K562 (cell line): Measurements from ENCODE around the gene BLTP2. TPM values are rescaled to one million over a fixed set of nuclear protein-coding genes. Genes with fewer than 3 reads are reported as not detected.
A peak's percentile ranks its signal among the peaks of the same experiment; 100 is the strongest.
"Not testable (repeated sequence)": the region's sequence is repeated elsewhere in the genome, so short reads cannot be mapped to it uniquely, and the experiment has no call there.

Experiments
- ATAC-seq: fragments of 200-7000 bp; cut with Tn5 transposase; 3 replicates; pipeline ENCODE4 v1.9.1; 2020; ENCODE audit warnings: moderate library complexity
- BruUV-seq: library from RNA; stranded (reverse); fragments of 400-500 nt; replicated peaks from 2 replicates; lab custom pipeline; 2021; lab: Mats Ljungman, UMichigan
- CTCF ChIA-PET: fragments of 300-600 bp; formaldehyde crosslinking; extraction: SDS; loops from one replicate; lab custom pipeline; 2021; ENCODE audit warnings: low intra/inter-chr PET ratio; lab: Yijun Ruan, JAX
- POLR2A ChIA-PET: fragments of 300-600, 350-650 bp; sonication (Branson Sonifier 250); formaldehyde crosslinking; extraction: SDS; loops from one replicate; lab custom pipeline; 2021; ENCODE audit warnings: antibody characterized with exemption, inconsistent platforms; lab: Yijun Ruan, JAX
- DNase-seq, 4 experiments: peaks; one replicate each; pipeline versions ENCODE4 v3.0.0 to v3.0.0-alpha.2; 2011 to 2018; ENCODE audit warnings: low spot score in 3 of 4, mixed read lengths in 3 of 4; ENCODE audit errors: extremely low read depth in 1 of 4
- FAIRE-seq: peaks from 2 replicates; lab custom pipeline; 2011; peaks lifted over from hg19 to GRCh38; lab: Jason Lieb, UNC
- H2AFZ ChIP-seq: 2 replicates; pipeline ENCODE4 v1.6.0; 2011; ENCODE audit warnings: low read depth, low read length, control low read depth, inconsistent platforms
- H3K27ac ChIP-seq: fragments of 200-600 bp; 3 replicates; pipeline ENCODE4 v1.8.0; 2011; ENCODE audit warnings: low read depth, mild to moderate bottlenecking, control low read depth, inconsistent platforms, low read length, moderate library complexity, mixed read lengths; ENCODE audit errors: extremely low read depth
- H3K27me3 ChIP-seq, 2 experiments: fragments of 300-600 bp in 1 of 2; 2 replicates in 1 of 2; 3 replicates in 1 of 2; pipeline versions ENCODE4 v1.6.0 to v1.8.0; 2011; ENCODE audit warnings: inconsistent platforms in 2 of 2, low read length in 2 of 2, mild to moderate bottlenecking in 1 of 2, mixed read lengths in 1 of 2, moderate library complexity in 1 of 2; ENCODE audit not compliant: control insufficient read depth in 2 of 2, insufficient read depth in 2 of 2
- H3K36me3 ChIP-seq: fragments of 300-600 bp; 3 replicates; pipeline ENCODE4 v1.8.0; 2011; ENCODE audit warnings: mild to moderate bottlenecking, low read length, inconsistent platforms; ENCODE audit not compliant: control insufficient read depth, insufficient read depth
- H3K4me1 ChIP-seq, 2 experiments: fragments of 200-600 bp in 1 of 2; replicated peaks in 1 of 2; 2 replicates in 1 of 2; 3 replicates in 1 of 2; pipeline versions ENCODE4 v1.5.1 to v1.8.0; 2011; ENCODE audit warnings: inconsistent platforms in 2 of 2, low read length in 2 of 2, mild to moderate bottlenecking in 1 of 2, mixed read lengths in 1 of 2, moderate library complexity in 1 of 2; ENCODE audit not compliant: control insufficient read depth in 2 of 2, insufficient read depth in 2 of 2
- H3K4me2 ChIP-seq: 2 replicates; pipeline ENCODE4 v1.6.1; 2011; ENCODE audit warnings: low read length, control low read depth, inconsistent platforms, mixed read lengths; ENCODE audit not compliant: insufficient read depth
- H3K4me3 ChIP-seq: fragments of 200-600 bp; sonication (generic), shearing (Covaris generic); 2 replicates; pipeline ENCODE4 v1.5.1; 2016; ENCODE audit warnings: control low read depth, inconsistent platforms
- H3K79me2 ChIP-seq: fragments of 200-600 bp; 3 replicates; pipeline ENCODE4 v1.8.0; 2011; ENCODE audit warnings: low read length, inconsistent platforms; ENCODE audit not compliant: control insufficient read depth, insufficient read depth
- H3K9ac ChIP-seq, 2 experiments: 2 replicates each; pipeline versions ENCODE4 v1.6.0 to v1.6.1; 2011; ENCODE audit warnings: low read depth in 2 of 2, low read length in 2 of 2, control low read depth in 1 of 2, inconsistent platforms in 1 of 2, mild to moderate bottlenecking in 1 of 2, mixed read lengths in 1 of 2; ENCODE audit not compliant: insufficient read depth in 1 of 2
- H3K9me1 ChIP-seq: one replicate; pipeline ENCODE4 v1.6.0; 2011; ENCODE audit warnings: inconsistent platforms, mild to moderate bottlenecking, low read length, moderate library complexity; ENCODE audit not compliant: control insufficient read depth, insufficient read depth
- H3K9me3 ChIP-seq: replicated peaks from 2 replicates; pipeline ENCODE4 v1.5.1; 2011; ENCODE audit warnings: low read depth, low read length, inconsistent platforms; ENCODE audit not compliant: control insufficient read depth, insufficient read depth
- H4K20me1 ChIP-seq: replicated peaks from 2 replicates; pipeline ENCODE4 v1.6.1; 2011; ENCODE audit warnings: low read length, inconsistent platforms, mixed read lengths; ENCODE audit not compliant: control insufficient read depth, insufficient read depth
- ARNT ChIP-seq, 2 experiments: fragments of 450-650 bp; IDR thresholded peaks; 2 replicates each; pipeline ENCODE4 v1.6.1; 2016; ENCODE audit warnings: mild to moderate bottlenecking in 1 of 2
- FOSL1 ChIP-seq: fragments of 200-800 bp; sonication (Bioruptor generic); conservative IDR thresholded peaks from 2 replicates; pipeline ENCODE4 v1.6.1; 2016; ENCODE audit warnings: missing genetic modification characterization, missing compliant biosample characterization
- MAX ChIP-seq: sonication (generic); formaldehyde crosslinking; IDR thresholded peaks from 2 replicates; pipeline ENCODE4 v1.9.0; 2022; ENCODE audit warnings: mild to moderate bottlenecking, missing genetic modification reagents
- MAZ ChIP-seq, 2 experiments: fragments of 450-650 bp in 1 of 2; sonication (generic) in 1 of 2; formaldehyde crosslinking; IDR thresholded peaks in 1 of 2; conservative IDR thresholded peaks in 1 of 2; 2 replicates each; pipeline versions ENCODE4 v1.4.0 to v1.5.0; 2020; ENCODE audit warnings: mild to moderate bottlenecking in 1 of 2, missing genetic modification reagents in 1 of 2
- NFE2 ChIP-seq: IDR thresholded peaks from 2 replicates; pipeline ENCODE4 v1.6.1; 2014; ENCODE audit warnings: antibody characterized with exemption, low read depth
- POLR2G ChIP-seq: fragments of 200-400 bp; formaldehyde crosslinking; IDR thresholded peaks from 2 replicates; pipeline ENCODE4 v1.6.1; 2017; ENCODE audit warnings: low read depth, mild to moderate bottlenecking, antibody characterized with exemption, low read length, moderate library complexity
- PRDM10 ChIP-seq: fragments of 450-650 bp; IDR thresholded peaks from 2 replicates; pipeline ENCODE4 v1.6.1; 2018; ENCODE audit not compliant: partially characterized antibody
- WGBS: fragments of 100-300 bp; shearing (Covaris generic); methylation state at CpG from one replicate; pipeline ENCODE4 v1.1.6; 2016; ENCODE audit warnings: low coverage, mixed read lengths; ENCODE audit not compliant: insufficient coverage; ENCODE audit errors: missing lambda C conversion rate; 5-methylcytosine and 5-hydroxymethylcytosine counted together
- in situ Hi-C: fragments of 300-500 bp; cut with MboI; formaldehyde crosslinking; loops from 4 replicates; pipeline ENCODE4 v1.15.0; 2018; ENCODE audit warnings: inconsistent platforms, mixed read lengths
- intact Hi-C: fragments of 100-400 bp; cut with micrococcal nuclease; formaldehyde crosslinking; loops from 2 replicates; pipeline ENCODE4 v1.14.2; 2022
- polyA plus RNA-seq, 8 experiments: library from polyadenylated mRNA; depleted of rRNA in 4 of 8; stranded (reverse) in 5 of 8; unstranded in 3 of 8; fragments of >200 nt; fragmentation: Nextera tagmentation in 2 of 8; fragmentation: Illumina TruSeq in 1 of 8; extraction: Ambion mirVana in 2 of 8; extraction: Trizol in 1 of 8; gene quantifications; 2 replicates each; pipeline versions ENCODE4 v1.2.1 to v1.2.3, GENCODE V29; 2011 to 2014; ENCODE audit warnings: inconsistent platforms in 1 of 8, missing spikeins in 1 of 8
- total RNA-seq, 7 experiments: library from RNA; depleted of rRNA in 6 of 7; stranded (reverse); fragments of >200 nt in 6 of 7; fragmentation: Illumina TruSeq in 2 of 7; extraction: Trizol in 2 of 7; gene quantifications; 2 replicates each; pipeline versions ENCODE4 v1.2.1 to v1.2.3, GENCODE V29; 2011 to 2021; ENCODE audit warnings: low replicate concordance in 1 of 7

Gene BLTP2
- total and polyA plus RNA-seq, 9 of the 15 experiments (the other 6 are each of a cell fraction or from before 2014, with no cell fraction given), result 14.7 to 174 (median 103) TPM

- H3K9me1 ChIP-seq, H4K20me1 ChIP-seq, H3K9me3 ChIP-seq, in situ Hi-C loops: not testable (repeated sequence)
- peaks cover 22% of the 10 kb centered on the region; the same call in 1 of the 3 replicates for H3K36me3 ChIP-seq
- CTCF ChIA-PET, result interaction anchor here (0.7 kb wide), 1 partner anchor 962 kb away, joined by 5 read pairs; no protein-coding TSS in a partner anchor
- 0 out of 2 replicates have a peak, but pooled peaks have one; percentile 17 for TF ChIP-seq POLR2G
- TF ChIP-seq, all 486 proteins: peak for 1; not testable (repeated sequence) for 485
- FAIRE-seq, POLR2A ChIA-PET, H3K27ac ChIP-seq, BruUV-seq, intact Hi-C loops, H3K27me3 ChIP-seq, H3K9ac ChIP-seq, ATAC-seq, DNase-seq, H3K4me2 ChIP-seq, H3K79me2 ChIP-seq, H2AFZ ChIP-seq, H3K4me3 ChIP-seq: not testable (repeated sequence)
- peaks cover 0 to 11% of the 10 kb centered on the region in 2 experiments; a peak in 2 of 5 replicates for H3K4me1 ChIP-seq
- WGBS, result 100% methylated on average over 2 of the region's 31 CpGs
Observed at GRCh38 chr17:28604031-28604430, 40.9 kb downstream of the BLTP2 start.

- H3K9ac ChIP-seq, result peak overlapping the region; percentile 97 to 98
- peaks cover 28% of the 10 kb centered on the region for H3K36me3 ChIP-seq
- in situ Hi-C loops, result no loop called here
- 4% methylated on average over 40 of the region's 40 CpGs for WGBS
- peak overlapping the region; percentile 92 for H2AFZ ChIP-seq
- no peaks in the 10 kb centered on the region for H3K27me3 ChIP-seq
- peak overlapping the region; percentile 90 for H3K4me2 ChIP-seq
- CTCF ChIA-PET, result no interaction called here
- H3K4me3 ChIP-seq, result peak overlapping the region; percentile 81
- H3K27ac ChIP-seq, result peak overlapping the region; percentile 88
- H4K20me1 ChIP-seq, result no peaks in the 10 kb centered on the region
- peak; percentile 45 to 87 (median 61) for DNase-seq
- FAIRE-seq, result peak; percentile 89
- H3K79me2 ChIP-seq, result peaks cover 22% of the 10 kb centered on the region
- peak; percentile 77 for ATAC-seq
- no peaks in the 10 kb centered on the region for H3K9me3 ChIP-seq
- intact Hi-C loops, result loop anchor here (2.0 to 10.0 kb wide), 4 partner anchors 29 to 328 kb away; partner anchors contain the start of genes DHRS13, NEK8, PIGS and TLCD1
- BruUV-seq, result TSS peak; percentile 88
- H3K9me1 ChIP-seq, result no peaks in the 10 kb centered on the region
- POLR2A ChIA-PET, result interaction anchor here (0.6 to 15.9 kb wide), 15 partner anchors 11 to 587 kb away, joined by 3 to 274 read pairs (median 4); partner anchors contain the start of genes ALDOC, BLTP2, PIGS and RPL23A
- H3K4me1 ChIP-seq, result peaks cover 8 to 16% of the 10 kb centered on the region in 2 experiments; a peak in 4 of 5 replicates
- TF ChIP-seq FOSL1 (tag) (peak; percentile 81), MAZ (CRISPR knock-in tag; conservative IDR thresholded peaks at IDR 0.05 in 1 of 2, IDR thresholded peaks at IDR 0.05 in 1 of 2) (0 out of 4 replicates have a peak, but pooled peaks have one; percentile 14 to 22), NFE2 (peak; percentile 72), PRDM10 (peak; percentile 16), ARNT (IDR thresholded peaks at IDR 0.05) (peak in 1 of 2 experiments; percentile 40; a peak in 1 of 4 replicates), MAX (no peak)
Observed at GRCh38 chr17:28599311-28600184, 45.4 kb downstream of the BLTP2 start.
